GM12878 (cell line): Measurements from ENCODE around the gene UBTF. TPM values are rescaled to one million over a fixed set of nuclear protein-coding genes. Genes with fewer than 3 reads are reported as not detected.

Experiments
- CBFB ChIP-seq: IDR thresholded peaks from 2 replicates; pipeline ENCODE4 v1.6.1; 2016; ENCODE audit warnings: antibody characterized with exemption, low read depth
- CREM ChIP-seq: IDR thresholded peaks from 2 replicates; pipeline ENCODE4 v1.6.1; 2014; ENCODE audit warnings: antibody characterized with exemption, low read depth
- E4F1 ChIP-seq: fragments of 450-650 bp; IDR thresholded peaks from 2 replicates; pipeline ENCODE4 v1.6.1; 2018; ENCODE audit warnings: borderline replicate concordance, mild to moderate bottlenecking; ENCODE audit not compliant: partially characterized antibody
- IRF4 ChIP-seq: IDR thresholded peaks from 2 replicates; pipeline ENCODE4 v1.6.1; 2011; ENCODE audit warnings: low read depth, low read length
- KLF5 ChIP-seq: fragments of 450-650 bp; IDR thresholded peaks from 2 replicates; pipeline ENCODE4 v1.6.1; 2014; ENCODE audit warnings: mild to moderate bottlenecking; ENCODE audit not compliant: partially characterized antibody
- NFIC ChIP-seq: IDR thresholded peaks from 2 replicates; pipeline ENCODE4 v1.6.1; 2012; ENCODE audit warnings: low read depth, mild to moderate bottlenecking, inconsistent platforms, low read length, moderate library complexity
- NFYA ChIP-seq: IDR thresholded peaks from 2 replicates; pipeline ENCODE4 v1.6.1; 2011; ENCODE audit warnings: low read depth, mild to moderate bottlenecking, low read length, improper control_type of control experiment, borderline replicate concordance
- PAX5 ChIP-seq: IDR thresholded peaks from 2 replicates; pipeline ENCODE4 v1.6.1; 2011; ENCODE audit warnings: low read depth, low read length, borderline replicate concordance
- SIN3A ChIP-seq: IDR thresholded peaks from 2 replicates; pipeline ENCODE4 v1.6.1; 2012; ENCODE audit warnings: low read depth, low read length, improper control_type of control experiment
- SUZ12 ChIP-seq: fragments of 200-600 bp; sonication (generic); IDR thresholded peaks from one replicate; pipeline ENCODE4 v1.6.1; 2018; ENCODE audit warnings: antibody characterized with exemption, mild to moderate bottlenecking; ENCODE audit not compliant: unreplicated experiment
- USF2 ChIP-seq: IDR thresholded peaks from 2 replicates; pipeline ENCODE4 v1.6.1; 2011; ENCODE audit warnings: low read depth, low read length, improper control_type of control experiment, borderline replicate concordance
- ZBTB4 ChIP-seq: fragments of 450-650 bp; formaldehyde crosslinking; IDR thresholded peaks from 2 replicates; pipeline ENCODE4 v1.4.0; 2022; ENCODE audit warnings: mild to moderate bottlenecking, moderate library complexity
- ZNF274 ChIP-seq: IDR thresholded peaks from one replicate; pipeline ENCODE4 v1.8.0; 2011; ENCODE audit not compliant: insufficient read length, insufficient read depth
- ZNF384 ChIP-seq: IDR thresholded peaks from 2 replicates; pipeline ENCODE4 v1.6.1; 2012; ENCODE audit warnings: low read depth, mild to moderate bottlenecking, low read length, improper control_type of control experiment, borderline replicate concordance
- ZNF687 ChIP-seq: fragments of 450-650 bp; IDR thresholded peaks from 2 replicates; pipeline ENCODE4 v1.6.1; 2017; ENCODE audit warnings: mild to moderate bottlenecking, moderate library complexity
- polyA plus RNA-seq, 11 experiments: library from polyadenylated mRNA; depleted of rRNA in 4 of 11; unstranded in 6 of 11; stranded (reverse) in 5 of 11; fragments of >200 nt; fragmentation: Nextera tagmentation in 4 of 11; fragmentation: Illumina TruSeq in 1 of 11; extraction: Ambion mirVana in 4 of 11; extraction: Trizol in 1 of 11; gene quantifications; 1 replicate in 1 of 11; 2 replicates in 10 of 11; pipeline versions ENCODE4 v1.2.1 to v1.2.3, GENCODE V29; 2011 to 2016; ENCODE audit warnings: inconsistent platforms in 2 of 11, missing spikeins in 2 of 11, low read depth in 1 of 11
- total RNA-seq, 4 experiments: library from RNA; depleted of rRNA in 3 of 4; stranded (reverse); fragments of >200 nt in 3 of 4; fragmentation: Illumina TruSeq in 1 of 4; extraction: Trizol in 1 of 4; gene quantifications; 2 replicates each; pipeline versions ENCODE4 v1.2.1 to v1.2.3, GENCODE V29; 2013 to 2021
- TF ChIP-seq, protein P1 (sequence below): IDR thresholded peaks from 2 replicates; pipeline ENCODE4 v1.6.1; 2011; ENCODE audit warnings: borderline replicate concordance, low read depth, mild to moderate bottlenecking, moderate library complexity, mixed read lengths, low read length; ENCODE audit not compliant: insufficient read depth; ENCODE audit errors: extremely low read length

Gene UBTF
- total and polyA plus RNA-seq, 10 of the 15 experiments (the other 5 are each of a cell fraction or from before 2014, with no cell fraction given), result 2.2 to 124 (median 79.6) TPM

- TF ChIP-seq ZNF274 (no peak), USF2 (peak; percentile 50; the same call in 1 of the 2 replicates), CREM (no peak), NFYA (no peak), SUZ12 (no peak), CBFB (0 out of 2 replicates have a peak, but pooled peaks have one; percentile 38), ZNF384 (no peak), KLF5 (no peak), ZBTB4 (CRISPR knock-in tag) (no peak), SIN3A (no peak), E4F1 (no peak), NFIC (peak; percentile 18; the same call in 1 of the 2 replicates), PAX5 (no peak), ZNF687 (no peak), IRF4 (0 out of 2 replicates have a peak, but pooled peaks have one; percentile 23)
- TF ChIP-seq, protein P1, sequence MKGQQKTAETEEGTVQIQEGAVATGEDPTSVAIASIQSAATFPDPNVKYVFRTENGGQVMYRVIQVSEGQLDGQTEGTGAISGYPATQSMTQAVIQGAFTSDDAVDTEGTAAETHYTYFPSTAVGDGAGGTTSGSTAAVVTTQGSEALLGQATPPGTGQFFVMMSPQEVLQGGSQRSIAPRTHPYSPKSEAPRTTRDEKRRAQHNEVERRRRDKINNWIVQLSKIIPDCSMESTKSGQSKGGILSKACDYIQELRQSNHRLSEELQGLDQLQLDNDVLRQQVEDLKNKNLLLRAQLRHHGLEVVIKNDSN, result peak; percentile 36
Measured at GRCh38 chr17:44159519-44160210, 59.8 kb downstream of the UBTF start (continued).
